GM23338 (cell line): Measurements from ENCODE around the gene PLA1A.

Experiments used
- EZH2 ChIP-seq: fragments of 200-600 bp; sonication (generic); IDR thresholded peaks from one replicate; pipeline ENCODE4 v1.8.0; 2017; ENCODE audit warnings: antibody characterized with exemption, mild to moderate bottlenecking, low read depth; ENCODE audit not compliant: unreplicated experiment
- EZH2phosphoT487 ChIP-seq: fragments of 200-600 bp; sonication (generic); IDR thresholded peaks from one replicate; pipeline ENCODE4 v1.8.1; 2018; ENCODE audit warnings: antibody characterized with exemption; ENCODE audit not compliant: unreplicated experiment
- REST ChIP-seq: IDR thresholded peaks from one replicate; pipeline ENCODE4 v1.6.1; 2018; ENCODE audit warnings: antibody characterized with exemption; ENCODE audit not compliant: unreplicated experiment
- ZNF114 ChIP-seq: fragments of 250-450 bp; sonication (Bioruptor Pico); IDR thresholded peaks from 2 replicates; pipeline ENCODE4 v1.5.0; 2020; ENCODE audit warnings: mild to moderate bottlenecking, moderate library complexity
- ZNF331 ChIP-seq: fragments of 250-450 bp; sonication (Bioruptor Pico); IDR thresholded peaks from 2 replicates; pipeline ENCODE4 v1.5.0; 2020; ENCODE audit warnings: low read depth, mild to moderate bottlenecking, moderate library complexity
- TF ChIP-seq, protein P1 (sequence below), 2 experiments: fragments of 200-600 bp in 1 of 2; sonication (generic) in 1 of 2; conservative IDR thresholded peaks; 2 replicates each; pipeline versions ENCODE4 v1.5.1 to v1.6.1; 2016 to 2017; ENCODE audit warnings: antibody characterized with exemption in 2 of 2, low read depth in 2 of 2, mild to moderate bottlenecking in 2 of 2, moderate library complexity in 1 of 2

DNA sequence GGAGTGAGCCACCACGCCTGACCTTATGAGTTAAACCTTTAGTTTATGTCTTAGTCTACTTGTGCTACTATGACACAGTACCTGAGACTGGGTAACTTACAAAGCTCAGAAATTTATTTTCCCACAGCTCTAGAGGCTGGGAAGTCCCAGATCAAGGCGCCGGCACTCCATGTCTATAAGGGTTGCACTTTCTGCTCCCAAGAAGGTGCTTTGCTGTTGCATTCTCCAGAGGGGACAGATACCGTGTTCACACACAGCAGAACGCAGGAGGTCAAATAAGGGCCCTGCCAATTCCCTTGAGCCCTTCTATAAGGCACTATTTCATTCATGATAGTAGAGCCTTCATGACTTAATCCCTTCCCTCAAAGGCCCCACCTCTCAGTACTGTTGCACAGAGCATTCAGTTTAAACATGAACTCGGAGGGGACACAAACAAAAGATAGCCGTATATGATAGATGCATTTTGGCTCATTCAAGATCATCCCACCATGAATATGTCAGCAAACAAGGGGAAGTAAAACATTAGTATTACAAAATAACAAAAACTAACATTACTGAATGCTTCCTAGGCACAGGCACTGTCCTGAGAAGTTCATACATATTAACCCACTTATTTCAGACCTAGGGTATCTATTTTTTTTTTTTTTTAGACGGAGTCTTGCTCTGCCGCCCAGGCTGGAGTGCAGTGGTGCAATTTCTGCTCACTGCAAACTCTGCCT, 26.5 kb downstream of the PLA1A start:
- TF ChIP-seq, protein P1, sequence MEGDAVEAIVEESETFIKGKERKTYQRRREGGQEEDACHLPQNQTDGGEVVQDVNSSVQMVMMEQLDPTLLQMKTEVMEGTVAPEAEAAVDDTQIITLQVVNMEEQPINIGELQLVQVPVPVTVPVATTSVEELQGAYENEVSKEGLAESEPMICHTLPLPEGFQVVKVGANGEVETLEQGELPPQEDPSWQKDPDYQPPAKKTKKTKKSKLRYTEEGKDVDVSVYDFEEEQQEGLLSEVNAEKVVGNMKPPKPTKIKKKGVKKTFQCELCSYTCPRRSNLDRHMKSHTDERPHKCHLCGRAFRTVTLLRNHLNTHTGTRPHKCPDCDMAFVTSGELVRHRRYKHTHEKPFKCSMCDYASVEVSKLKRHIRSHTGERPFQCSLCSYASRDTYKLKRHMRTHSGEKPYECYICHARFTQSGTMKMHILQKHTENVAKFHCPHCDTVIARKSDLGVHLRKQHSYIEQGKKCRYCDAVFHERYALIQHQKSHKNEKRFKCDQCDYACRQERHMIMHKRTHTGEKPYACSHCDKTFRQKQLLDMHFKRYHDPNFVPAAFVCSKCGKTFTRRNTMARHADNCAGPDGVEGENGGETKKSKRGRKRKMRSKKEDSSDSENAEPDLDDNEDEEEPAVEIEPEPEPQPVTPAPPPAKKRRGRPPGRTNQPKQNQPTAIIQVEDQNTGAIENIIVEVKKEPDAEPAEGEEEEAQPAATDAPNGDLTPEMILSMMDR (conservative IDR thresholded peaks at IDR 0.05; ENCODE audit: low read depth in 2 of 2) = no peak
- TF ChIP-seq ZNF331 (CRISPR knock-in tag) (no peak), EZH2phosphoT487 (no peak), ZNF114 (CRISPR knock-in tag) (no peak), REST (no peak), EZH2 (no peak)
